A673 (cell line): Measurements from ENCODE around the gene PKP1. TPM values are rescaled to one million over a fixed set of nuclear protein-coding genes. Genes with fewer than 3 reads are reported as not detected.

Experiments used
- BruUV-seq: library from RNA; stranded (reverse); fragments of 400-500 nt; replicated peaks from 2 replicates; lab custom pipeline; 2021; lab: Mats Ljungman, UMichigan
- CTCF ChIA-PET: fragments of 300-600 bp; sonication (Branson Sonifier 250); formaldehyde crosslinking; loops from one replicate; lab custom pipeline; 2022; ENCODE audit warnings: antibody characterized with exemption; lab: Charles Lee
- POLR2A ChIA-PET: fragments of 300-600 bp; sonication (Branson Sonifier 250); formaldehyde crosslinking; loops from one replicate; lab custom pipeline; 2022; ENCODE audit warnings: antibody characterized with exemption; ENCODE audit not compliant: low non-redundant PET; lab: Charles Lee
- DNase-seq: peaks from one replicate; pipeline ENCODE4 v3.0.0-alpha.2; 2015; ENCODE audit warnings: low spot score
- H3K27ac ChIP-seq: fragments of 200-600 bp; sonication (generic); 2 replicates; pipeline ENCODE4 v1.5.1; 2016; ENCODE audit warnings: mixed run types, low read depth, mild to moderate bottlenecking, mixed read lengths, antibody characterized with exemption, low read length; ENCODE audit not compliant: poor library complexity, severe bottlenecking
- H3K27me3 ChIP-seq: fragments of 200-600 bp; sonication (generic); replicated peaks from 2 replicates; pipeline ENCODE4 v1.6.1; 2017; ENCODE audit warnings: mixed run types, low read depth, mild to moderate bottlenecking, mixed read lengths, antibody characterized with exemption, low read length; ENCODE audit not compliant: insufficient read depth, poor library complexity
- H3K36me3 ChIP-seq: fragments of 200-600 bp; sonication (generic); 2 replicates; pipeline ENCODE4 v1.6.1; 2016; ENCODE audit warnings: mixed run types, mild to moderate bottlenecking, mixed read lengths, antibody characterized with exemption, low read length; ENCODE audit not compliant: insufficient read depth, poor library complexity, severe bottlenecking
- H3K4me1 ChIP-seq: fragments of 200-600 bp; sonication (generic); 2 replicates; pipeline ENCODE4 v1.6.1; 2017; ENCODE audit warnings: mixed run types, mild to moderate bottlenecking, mixed read lengths, antibody characterized with exemption, low read length; ENCODE audit not compliant: insufficient read depth, poor library complexity, severe bottlenecking
- H3K4me3 ChIP-seq: fragments of 200-600 bp; sonication (generic); 2 replicates; pipeline ENCODE4 v1.5.1; 2016; ENCODE audit warnings: low read depth, mixed run types, mild to moderate bottlenecking, mixed read lengths, low read length; ENCODE audit not compliant: poor library complexity, severe bottlenecking
- H3K9me3 ChIP-seq: fragments of 200-600 bp; sonication (generic); 2 replicates; pipeline ENCODE4 v1.6.1; 2016; ENCODE audit warnings: mixed run types, low read depth, mild to moderate bottlenecking, mixed read lengths, antibody characterized with exemption, low read length; ENCODE audit not compliant: poor library complexity, severe bottlenecking
- CTCF ChIP-seq: fragments of 300-800, 200-600 bp; sonication (generic); conservative IDR thresholded peaks from 2 replicates; pipeline ENCODE4 v1.5.1; 2017; ENCODE audit warnings: low read depth, mild to moderate bottlenecking, antibody characterized with exemption, low read length, moderate library complexity, mixed read lengths
- EZH2 ChIP-seq: fragments of 200-600 bp; sonication (generic); IDR thresholded peaks from 2 replicates; pipeline ENCODE4 v1.6.1; 2017; ENCODE audit warnings: borderline replicate concordance, low read depth, mild to moderate bottlenecking, mixed read lengths, antibody characterized with exemption, low read length; ENCODE audit not compliant: poor library complexity, severe bottlenecking
- intact Hi-C: fragments of 100-400 bp; cut with micrococcal nuclease; formaldehyde crosslinking; loops from one replicate; pipeline ENCODE4 v1.10.0; 2022; ENCODE audit not compliant: unreplicated experiment
- total RNA-seq: library from RNA; stranded (reverse); gene quantifications from 2 replicates; pipeline ENCODE4 v1.2.3, GENCODE V29; 2021

The PKP1 gene
- total RNA-seq, 1 experiment from 2014 or later = 535 TPM

DNA sequence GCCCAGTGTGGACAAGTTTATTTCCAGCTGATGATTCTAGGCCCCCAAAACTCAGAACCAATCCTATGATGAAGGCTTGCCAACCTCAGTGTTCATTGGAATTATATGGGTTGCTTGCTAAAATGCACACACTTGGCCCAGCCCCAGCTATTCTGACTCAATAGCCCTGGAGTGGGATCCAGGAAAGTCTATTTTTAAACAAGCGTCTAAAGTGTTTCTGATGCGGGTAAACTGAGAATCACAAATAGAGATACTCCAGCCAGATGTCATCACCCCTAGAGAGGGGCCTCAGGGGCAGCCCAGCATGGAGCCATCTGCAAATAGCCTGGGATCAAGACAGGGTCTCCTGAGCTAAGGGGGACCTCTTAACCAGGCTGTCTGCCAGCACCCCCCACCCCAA, 46.0 kb downstream of the PKP1 start:
- intact Hi-C loops = no loop called here
- ChIA-PET POLR2A (no interaction called here), CTCF (interaction anchor here (0.6 kb wide), 1 partner anchor 18 kb away, joined by 3 read pairs; no protein-coding TSS in a partner anchor)
- no peak for TF ChIP-seq CTCF
- Histone ChIP-seq H3K4me1 (peaks cover 14% of the 10 kb centered on the region), H3K9me3 (no peaks in the 10 kb centered on the region), H3K4me3 (no peak overlapping the region), H3K27me3 (no peaks in the 10 kb centered on the region), H3K36me3 (peaks cover 89% of the 10 kb centered on the region), H3K27ac (peak overlapping the region; percentile 86)
- no TSS peak for BruUV-seq
- DNase-seq = no peak

DNA sequence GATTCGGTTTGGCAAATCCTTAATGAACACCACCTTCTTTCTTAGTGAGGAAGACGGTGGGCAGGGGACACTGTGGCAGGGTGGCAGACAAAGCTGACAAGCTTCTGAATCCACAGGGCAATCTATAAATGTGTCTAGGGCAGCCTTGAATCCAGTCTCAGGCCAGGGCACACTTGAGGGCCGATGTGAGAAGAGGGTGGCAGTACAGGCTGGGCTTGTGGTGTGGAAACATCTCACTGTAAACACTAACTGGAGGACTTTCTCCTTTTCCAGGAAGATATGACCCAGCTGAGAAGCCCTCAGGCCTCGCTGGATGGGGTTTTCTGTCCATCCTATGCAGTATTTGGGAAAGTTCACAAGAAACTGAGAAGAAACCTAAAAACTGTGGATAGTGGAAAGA, 46.5 kb downstream of the PKP1 start:
- intact Hi-C loops = no loop called here
- BruUV-seq = no TSS peak
- peaks cover 84% of the 10 kb centered on the region for H3K36me3 ChIP-seq
- no peaks in the 10 kb centered on the region for H3K27me3 ChIP-seq
- peak overlapping the region; percentile 86 for H3K27ac ChIP-seq
- H3K9me3 ChIP-seq = no peaks in the 10 kb centered on the region
- peaks cover 19% of the 10 kb centered on the region for H3K4me1 ChIP-seq
- CTCF ChIA-PET = interaction anchor here (0.6 to 0.7 kb wide), 2 partner anchors 17 to 45 kb away, joined by 3 to 4 read pairs; no protein-coding TSS in a partner anchor
- POLR2A ChIA-PET = no interaction called here
- DNase-seq = no peak
- H3K4me3 ChIP-seq = no peak overlapping the region
- TF ChIP-seq EZH2 = no peak
- no peak for TF ChIP-seq CTCF

- POLR2A ChIA-PET = interaction anchor here (0.5 kb wide), 1 partner anchor 17 kb away, joined by 4 read pairs; no protein-coding TSS in a partner anchor
- intact Hi-C loops = no loop called here
Observed at GRCh38 chr1:201330541-201330940, 47.2 kb downstream of the PKP1 start.

More at GRCh38 chr1:201330541-201330940, 47.2 kb downstream of the PKP1 start:
- Histone ChIP-seq H3K4me1 (peaks cover 26% of the 10 kb centered on the region), H3K27ac (peak overlapping the region; percentile 86), H3K27me3 (no peaks in the 10 kb centered on the region), H3K36me3 (peaks cover 77% of the 10 kb centered on the region), H3K9me3 (no peaks in the 10 kb centered on the region), H3K4me3 (no peak overlapping the region)
- DNase-seq = no peak
- TSS peak; percentile 70 for BruUV-seq
- TF ChIP-seq CTCF = no peak
- TF ChIP-seq EZH2 = no peak
- CTCF ChIA-PET = interaction anchor here (0.7 kb wide), 1 partner anchor 46 kb away, joined by 4 read pairs; no protein-coding TSS in a partner anchor
